Measurements from ENCODE around the gene TMOD2.

DNA sequence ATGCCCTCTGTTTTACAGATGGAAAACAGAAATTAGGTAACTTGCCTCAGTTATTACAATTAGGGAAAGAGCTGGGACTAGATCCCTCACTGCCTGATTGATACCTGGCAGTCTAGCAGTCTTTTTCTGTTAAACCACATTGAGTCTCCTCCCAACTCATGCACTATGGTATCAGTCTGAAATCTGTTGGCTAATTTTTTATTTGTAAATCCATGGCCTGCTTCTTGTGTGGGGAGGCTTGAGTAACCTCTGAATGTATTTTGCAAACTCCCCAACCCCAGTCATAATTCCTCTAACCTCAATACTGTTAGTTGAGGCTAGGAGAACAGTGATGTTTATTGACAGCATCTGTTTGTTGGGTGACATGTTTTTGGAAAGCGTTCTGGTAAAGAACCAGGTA is 113.9 kb downstream of the TMOD2 start:
- TF ChIP-seq EP300 (IDR thresholded peaks at IDR 0.05) (no peak), POLR2A (IDR thresholded peaks at IDR 0.05) (no peak)
- TF ChIP-seq, protein P1, sequence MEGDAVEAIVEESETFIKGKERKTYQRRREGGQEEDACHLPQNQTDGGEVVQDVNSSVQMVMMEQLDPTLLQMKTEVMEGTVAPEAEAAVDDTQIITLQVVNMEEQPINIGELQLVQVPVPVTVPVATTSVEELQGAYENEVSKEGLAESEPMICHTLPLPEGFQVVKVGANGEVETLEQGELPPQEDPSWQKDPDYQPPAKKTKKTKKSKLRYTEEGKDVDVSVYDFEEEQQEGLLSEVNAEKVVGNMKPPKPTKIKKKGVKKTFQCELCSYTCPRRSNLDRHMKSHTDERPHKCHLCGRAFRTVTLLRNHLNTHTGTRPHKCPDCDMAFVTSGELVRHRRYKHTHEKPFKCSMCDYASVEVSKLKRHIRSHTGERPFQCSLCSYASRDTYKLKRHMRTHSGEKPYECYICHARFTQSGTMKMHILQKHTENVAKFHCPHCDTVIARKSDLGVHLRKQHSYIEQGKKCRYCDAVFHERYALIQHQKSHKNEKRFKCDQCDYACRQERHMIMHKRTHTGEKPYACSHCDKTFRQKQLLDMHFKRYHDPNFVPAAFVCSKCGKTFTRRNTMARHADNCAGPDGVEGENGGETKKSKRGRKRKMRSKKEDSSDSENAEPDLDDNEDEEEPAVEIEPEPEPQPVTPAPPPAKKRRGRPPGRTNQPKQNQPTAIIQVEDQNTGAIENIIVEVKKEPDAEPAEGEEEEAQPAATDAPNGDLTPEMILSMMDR (IDR thresholded peaks at IDR 0.05), result no peak
